BLaER1 (cell line): Measurements from ENCODE around the gene GZMB.
"Not testable (repeated sequence)": the region's sequence is repeated elsewhere in the genome, so short reads cannot be mapped to it uniquely, and the experiment has no call there.

ENCODE experiments used
- H3K27ac ChIP-seq: shearing (Covaris generic); formaldehyde crosslinking; 2 replicates; pipeline ENCODE4 v1.8.1; 2022
- H3K27me3 ChIP-seq: shearing (Covaris generic); formaldehyde crosslinking; 2 replicates; pipeline ENCODE4 v1.8.1; 2022
- H3K36me3 ChIP-seq: shearing (Covaris generic); formaldehyde crosslinking; 2 replicates; pipeline ENCODE4 v1.8.1; 2022
- H3K4me1 ChIP-seq: shearing (Covaris generic); formaldehyde crosslinking; 2 replicates; pipeline ENCODE4 v1.8.1; 2022
- H3K4me2 ChIP-seq: shearing (Covaris generic); formaldehyde crosslinking; 2 replicates; pipeline ENCODE4 v1.8.1; 2022
- H3K4me3 ChIP-seq: shearing (Covaris generic); formaldehyde crosslinking; 2 replicates; pipeline ENCODE4 v1.8.1; 2022
- H3K9ac ChIP-seq: shearing (Covaris generic); formaldehyde crosslinking; 2 replicates; pipeline ENCODE4 v1.8.1; 2022
- H3K9me3 ChIP-seq: shearing (Covaris generic); formaldehyde crosslinking; 2 replicates; pipeline ENCODE4 v1.8.1; 2022
- H4K20me1 ChIP-seq: shearing (Covaris generic); formaldehyde crosslinking; 2 replicates; pipeline ENCODE4 v1.8.1; 2022
- Cebpa-rat ChIP-seq: shearing (Covaris generic); IDR thresholded peaks from 2 replicates; pipeline ENCODE4 v1.8.1; 2022

The GZMB gene

DNA sequence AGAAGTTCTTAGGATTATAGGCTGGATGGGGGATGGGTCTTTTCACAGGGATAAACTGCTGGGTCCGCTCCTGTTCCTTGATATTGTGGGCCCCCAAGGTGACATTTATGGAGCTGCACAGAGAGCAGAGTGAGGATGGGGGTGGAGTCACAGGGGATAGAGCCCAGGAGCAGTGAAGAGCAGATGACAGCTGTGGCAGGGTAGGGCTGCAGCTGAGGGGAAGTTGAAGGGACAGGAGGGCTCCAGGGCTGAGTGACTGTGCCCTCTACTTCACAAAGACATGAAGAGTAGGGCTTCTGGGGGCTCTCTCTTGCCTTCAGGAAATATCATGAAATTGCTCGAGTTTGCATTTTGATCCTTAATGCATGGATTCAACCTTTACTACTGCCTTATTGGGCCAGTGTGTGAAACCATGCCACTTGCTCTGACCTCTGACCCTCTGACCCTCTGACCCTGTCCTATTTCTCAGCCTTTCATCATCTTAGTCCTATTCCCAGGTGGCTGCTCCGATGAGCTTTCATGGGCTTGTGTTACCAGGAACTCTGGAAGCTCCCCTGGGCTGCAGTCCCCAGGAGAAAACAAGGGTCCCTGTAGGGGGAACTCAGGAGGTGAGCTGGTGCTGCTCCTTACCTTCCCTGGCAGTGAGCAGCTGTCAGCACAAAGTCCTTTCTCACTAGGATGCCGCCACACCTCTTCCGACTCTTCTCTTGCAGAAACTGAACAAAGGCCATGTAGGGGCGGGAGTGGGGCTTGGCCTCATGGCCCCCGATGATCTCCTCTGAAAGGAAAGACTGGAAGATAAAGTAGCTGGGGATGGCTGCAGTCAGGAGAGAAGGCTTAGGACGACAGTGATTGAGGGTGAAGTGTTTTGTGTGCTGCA, 26.1 kb downstream of the GZMB start:
- Histone ChIP-seq H3K9me3 (0 out of 2 replicates have a peak, but pooled peaks cover 4% of the 10 kb centered on the region), H3K9ac (no peak overlapping the region), H3K4me1 (peaks cover 15% of the 10 kb centered on the region; the same call in 1 of the 2 replicates), H3K27ac (no peak overlapping the region), H4K20me1 (no peaks in the 10 kb centered on the region), H3K27me3 (no peaks in the 10 kb centered on the region), H3K4me3 (no peak overlapping the region), H3K4me2 (no peak overlapping the region), H3K36me3 (no peaks in the 10 kb centered on the region)
- no peak for TF ChIP-seq Cebpa-rat

DNA sequence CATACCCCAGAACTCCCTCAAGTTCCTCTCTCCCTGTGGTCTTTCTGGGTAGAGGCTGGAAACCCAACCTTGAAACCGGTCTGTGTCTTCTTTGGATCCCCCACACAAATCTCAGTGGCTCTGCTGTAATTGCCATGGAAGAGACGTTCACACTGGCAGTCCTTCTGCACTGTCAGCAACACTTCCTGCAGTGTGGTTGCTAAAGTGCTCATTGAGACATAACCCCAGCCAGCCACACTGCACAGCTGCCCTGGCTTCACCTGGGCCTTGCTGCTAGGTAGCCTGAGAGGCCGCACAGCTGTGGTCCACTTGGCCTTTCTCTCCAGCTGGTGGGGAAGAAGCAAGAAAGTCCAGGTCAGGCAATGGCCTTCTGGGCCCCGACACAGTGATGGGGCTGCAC, 26.9 kb downstream of the GZMB start:
- no peak overlapping the region for H3K4me3 ChIP-seq
- H4K20me1 ChIP-seq, result no peaks in the 10 kb centered on the region
- no peak for TF ChIP-seq Cebpa-rat
- H3K36me3 ChIP-seq, result no peaks in the 10 kb centered on the region
- no peaks in the 10 kb centered on the region for H3K27me3 ChIP-seq
- no peak overlapping the region for H3K27ac ChIP-seq
- H3K9ac ChIP-seq, result no peak overlapping the region
- peaks cover 8% of the 10 kb centered on the region for H3K9me3 ChIP-seq
- peaks cover 15% of the 10 kb centered on the region; the same call in 1 of the 2 replicates for H3K4me1 ChIP-seq
- no peak overlapping the region for H3K4me2 ChIP-seq

DNA sequence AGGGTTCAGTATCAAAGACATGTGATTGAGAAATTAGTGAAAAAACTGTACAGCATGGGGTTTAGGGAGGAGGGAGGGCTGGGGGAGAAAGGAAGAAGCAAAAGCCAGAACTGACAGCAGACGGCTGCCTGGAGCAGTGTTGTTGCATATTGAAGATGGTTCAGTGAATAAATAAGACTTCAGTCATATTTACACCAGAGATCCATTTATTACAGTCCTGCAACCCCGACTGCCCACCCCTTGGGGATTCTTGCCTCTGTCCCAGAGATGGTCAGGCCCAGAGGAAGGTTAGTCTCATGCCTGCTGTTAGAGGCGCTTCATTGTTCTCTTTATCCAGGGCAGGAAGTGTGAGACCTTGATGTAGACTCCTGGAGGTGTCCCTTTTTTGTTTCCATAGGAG, 27.7 kb downstream of the GZMB start:
- Histone ChIP-seq H3K9me3 (peaks cover 13% of the 10 kb centered on the region), H3K27me3 (no peaks in the 10 kb centered on the region), H3K9ac (no peak overlapping the region), H3K4me1 (peaks cover 15% of the 10 kb centered on the region; the same call in 1 of the 2 replicates), H3K4me3 (no peak overlapping the region), H3K4me2 (no peak overlapping the region), H3K36me3 (no peaks in the 10 kb centered on the region), H4K20me1 (no peaks in the 10 kb centered on the region), H3K27ac (no peak overlapping the region)
- TF ChIP-seq Cebpa-rat, result no peak

DNA sequence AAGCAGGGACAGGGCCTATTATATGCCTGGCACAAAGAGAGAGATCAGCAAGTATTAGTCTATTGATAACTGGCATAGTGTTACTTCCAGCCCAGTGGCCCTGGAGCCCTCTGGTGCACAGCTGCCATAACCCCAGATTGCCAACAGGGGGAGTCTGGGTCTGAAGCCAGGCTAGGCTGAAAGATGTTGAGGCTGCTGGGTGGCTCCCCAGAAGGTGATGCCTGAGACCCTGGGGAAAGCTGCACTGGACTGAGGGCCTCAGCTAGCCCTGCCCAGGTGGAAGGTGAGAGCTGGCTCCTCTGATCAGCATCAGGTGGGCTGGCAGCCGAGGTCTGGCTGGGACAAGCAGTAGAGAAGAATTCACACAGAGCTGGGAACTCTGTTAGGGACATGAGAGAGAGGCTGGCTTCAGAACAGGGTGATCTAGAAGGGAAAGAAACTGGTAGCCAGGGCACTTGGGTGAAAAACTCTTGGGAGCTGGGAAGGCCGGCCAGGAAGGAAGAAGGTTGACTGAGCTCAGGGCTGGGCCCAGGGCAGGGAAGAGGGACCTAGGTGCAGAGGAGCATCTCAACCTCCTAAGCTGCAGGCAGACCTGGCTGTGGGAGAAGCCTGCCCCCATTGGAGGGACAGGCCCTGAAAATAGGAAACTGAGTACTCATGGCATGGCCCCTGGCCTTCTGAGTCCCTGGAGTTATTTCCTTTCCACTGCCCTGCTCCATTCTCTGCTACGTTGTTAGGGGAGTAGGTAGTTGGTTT, 28.4 kb downstream of the GZMB start:
- peaks cover 18% of the 10 kb centered on the region for H3K9me3 ChIP-seq
- no peak overlapping the region for H3K27ac ChIP-seq
- no peak for TF ChIP-seq Cebpa-rat
- no peaks in the 10 kb centered on the region for H4K20me1 ChIP-seq
- H3K27me3 ChIP-seq, result no peaks in the 10 kb centered on the region
- no peak overlapping the region for H3K4me3 ChIP-seq
- H3K4me2 ChIP-seq, result no peak overlapping the region
- H3K36me3 ChIP-seq, result no peaks in the 10 kb centered on the region
- no peak overlapping the region for H3K9ac ChIP-seq
- H3K4me1 ChIP-seq, result peaks cover 15% of the 10 kb centered on the region; the same call in 1 of the 2 replicates

DNA sequence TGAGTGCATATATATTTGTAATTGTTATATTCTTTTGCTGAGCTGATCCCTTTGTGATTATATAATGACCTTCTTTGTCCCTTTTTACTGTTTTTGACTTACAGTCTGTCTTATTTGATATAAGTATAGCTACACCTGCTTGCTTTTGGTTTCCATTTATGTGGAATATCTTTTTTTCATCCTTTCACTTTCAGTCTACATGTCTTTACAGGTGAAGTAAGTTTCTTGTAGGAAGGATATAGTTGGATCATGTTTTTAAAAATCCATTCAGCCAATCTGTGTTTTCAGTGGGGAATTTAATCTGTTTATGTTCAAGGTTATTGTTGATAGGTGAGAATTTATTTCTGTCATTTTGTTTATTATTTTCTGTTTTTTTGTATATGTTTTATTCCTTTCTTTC, 36.6 kb downstream of the GZMB start:
- H3K4me3 ChIP-seq, result no peak overlapping the region
- no peaks in the 10 kb centered on the region for H4K20me1 ChIP-seq
- H3K4me1 ChIP-seq, result no peaks in the 10 kb centered on the region
- H3K27ac ChIP-seq, result no peak overlapping the region
- H3K27me3 ChIP-seq, result no peaks in the 10 kb centered on the region
- H3K9me3 ChIP-seq, result peaks cover 37% of the 10 kb centered on the region
- H3K9ac ChIP-seq, result no peak overlapping the region
- no peak overlapping the region for H3K4me2 ChIP-seq
- no peaks in the 10 kb centered on the region for H3K36me3 ChIP-seq
- TF ChIP-seq Cebpa-rat, result no peak

DNA sequence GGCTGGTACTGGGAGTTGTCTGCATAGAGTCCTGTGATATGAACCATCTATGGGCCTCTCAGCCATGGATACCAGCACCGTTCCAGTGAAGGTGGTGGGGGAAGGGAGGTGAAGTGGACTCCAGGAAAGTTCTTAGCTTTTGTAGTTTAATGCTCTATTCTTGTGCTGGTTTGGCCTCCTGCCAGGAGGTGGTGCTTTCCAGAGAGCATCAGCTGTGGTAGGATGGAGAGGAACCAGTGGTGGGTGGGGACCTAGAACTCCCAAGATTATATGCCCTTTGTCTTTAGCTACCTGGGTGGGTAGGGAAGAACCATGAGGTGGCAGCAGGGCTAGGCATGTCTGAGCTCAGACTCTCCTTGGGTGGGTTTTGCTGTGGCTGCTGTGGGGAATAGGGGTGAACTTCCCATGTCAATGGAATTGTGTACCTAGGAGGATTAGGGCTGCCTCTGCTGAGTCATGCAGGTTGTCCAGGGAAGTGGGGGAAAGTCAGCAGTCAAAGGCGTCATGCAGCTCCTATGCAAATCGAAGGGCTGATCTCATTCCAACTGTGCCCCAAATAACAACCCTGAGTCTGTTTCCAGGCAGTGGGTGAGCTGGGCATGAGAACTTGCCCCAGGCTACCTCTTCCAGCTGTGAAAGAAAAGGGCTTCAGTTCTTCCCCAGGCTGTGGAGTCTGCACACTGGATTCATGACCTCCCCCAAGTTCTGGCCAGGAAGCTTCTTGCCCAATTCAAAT, 38.7 kb downstream of the GZMB start:
- TF ChIP-seq Cebpa-rat, result no peak
- Histone ChIP-seq H3K4me2 (no peak overlapping the region), H3K9me3 (peaks cover 22% of the 10 kb centered on the region), H3K4me1 (no peaks in the 10 kb centered on the region), H4K20me1 (no peaks in the 10 kb centered on the region), H3K9ac (no peak overlapping the region), H3K4me3 (no peak overlapping the region), H3K36me3 (no peaks in the 10 kb centered on the region), H3K27me3 (no peaks in the 10 kb centered on the region), H3K27ac (no peak overlapping the region)

DNA sequence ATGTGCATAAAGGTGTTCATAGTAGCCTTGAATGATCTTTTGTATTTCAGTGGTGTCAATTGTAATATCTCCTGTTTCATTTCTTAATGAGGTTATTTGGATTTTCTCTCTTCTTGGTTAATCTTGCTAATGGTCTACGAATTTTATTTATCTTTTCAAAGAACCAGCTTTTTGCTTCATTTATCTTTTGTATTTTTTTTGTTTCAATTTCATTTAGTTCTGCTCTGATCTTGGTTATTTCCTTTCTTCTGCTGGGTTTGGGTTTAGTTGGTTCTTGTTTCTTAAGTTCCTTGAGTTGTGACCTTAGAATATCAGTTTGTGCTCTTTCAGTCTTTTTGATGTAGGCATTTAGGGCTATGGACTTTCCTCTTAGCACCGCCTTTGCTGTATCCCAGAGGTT, 43.0 kb downstream of the GZMB start:
- H3K4me3 ChIP-seq, H3K4me2 ChIP-seq, H3K9ac ChIP-seq, H3K27me3 ChIP-seq, H3K27ac ChIP-seq, H3K36me3 ChIP-seq, H3K4me1 ChIP-seq, H4K20me1 ChIP-seq: not testable (repeated sequence)
- peaks cover 43% of the 10 kb centered on the region for H3K9me3 ChIP-seq

DNA sequence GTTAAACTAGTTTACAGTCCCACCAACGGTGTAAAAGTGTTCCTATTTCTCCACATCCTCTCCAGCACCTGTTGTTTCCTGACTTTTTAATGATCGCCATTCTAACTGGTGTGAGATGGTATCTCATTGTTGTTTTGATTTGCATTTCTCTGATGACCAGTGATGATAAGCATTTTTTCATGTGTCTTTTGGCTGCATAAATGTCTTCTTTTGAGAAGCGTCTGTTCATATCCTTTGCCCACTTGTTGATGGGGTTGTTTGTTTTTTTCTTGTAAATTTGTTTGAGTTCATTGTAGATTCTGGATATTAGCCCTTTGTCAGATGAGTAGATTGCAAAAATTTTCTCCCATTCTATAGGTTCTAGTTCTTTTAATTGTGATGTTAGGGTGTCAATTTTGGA, 49.6 kb downstream of the GZMB start:
- not testable (repeated sequence) for H3K27me3 ChIP-seq, H3K4me1 ChIP-seq, H3K9ac ChIP-seq, H3K36me3 ChIP-seq, H3K4me3 ChIP-seq, H3K27ac ChIP-seq, H3K4me2 ChIP-seq, H4K20me1 ChIP-seq
- H3K9me3 ChIP-seq, result peaks cover 32% of the 10 kb centered on the region
